ENCODE measurements around the gene WDR91.

The WDR91 gene

GRCh38 chr7:135159359-135160085, 51.8 kb downstream of the WDR91 start:
- no peak overlapping the region for H3K4me3 ChIP-seq (ENCODE audit: low read depth, low read length)
- peak overlapping the region; percentile 51 for H3K27ac ChIP-seq (ENCODE audit: low read depth, low read length)
- no peak overlapping the region for H3K9ac ChIP-seq (ENCODE audit: low read depth, low read length)
- H3K36me3 ChIP-seq (ENCODE audit: control insufficient read depth, insufficient read depth, low read length) = 0 out of 2 replicates have a peak, but pooled peaks cover 3% of the 10 kb centered on the region
- H3K27me3 ChIP-seq (ENCODE audit: control insufficient read depth, insufficient read depth, low read length) = no peaks in the 10 kb centered on the region
- peaks cover 12% of the 10 kb centered on the region for H3K4me1 ChIP-seq (ENCODE audit: control insufficient read depth, insufficient read depth, low read length)
- peaks cover 19% of the 10 kb centered on the region; the same call in 1 of the 2 replicates for H3K9me3 ChIP-seq (ENCODE audit: control insufficient read depth, insufficient read depth, low read length)

GRCh38 chr7:135158874-135159273, 52.5 kb downstream of the WDR91 start:
- Histone ChIP-seq H3K4me1 (ENCODE audit: control insufficient read depth, insufficient read depth, low read length) (peaks cover 12% of the 10 kb centered on the region), H3K27ac (ENCODE audit: low read depth, low read length) (no peak overlapping the region), H3K9ac (ENCODE audit: low read depth, low read length) (no peak overlapping the region), H3K27me3 (ENCODE audit: control insufficient read depth, insufficient read depth, low read length) (no peaks in the 10 kb centered on the region), H3K9me3 (ENCODE audit: control insufficient read depth, insufficient read depth, low read length) (peaks cover 19% of the 10 kb centered on the region; the same call in 1 of the 2 replicates), H3K4me3 (ENCODE audit: low read depth, low read length) (no peak overlapping the region), H3K36me3 (ENCODE audit: control insufficient read depth, insufficient read depth, low read length) (no peaks in the 10 kb centered on the region)

DNA sequence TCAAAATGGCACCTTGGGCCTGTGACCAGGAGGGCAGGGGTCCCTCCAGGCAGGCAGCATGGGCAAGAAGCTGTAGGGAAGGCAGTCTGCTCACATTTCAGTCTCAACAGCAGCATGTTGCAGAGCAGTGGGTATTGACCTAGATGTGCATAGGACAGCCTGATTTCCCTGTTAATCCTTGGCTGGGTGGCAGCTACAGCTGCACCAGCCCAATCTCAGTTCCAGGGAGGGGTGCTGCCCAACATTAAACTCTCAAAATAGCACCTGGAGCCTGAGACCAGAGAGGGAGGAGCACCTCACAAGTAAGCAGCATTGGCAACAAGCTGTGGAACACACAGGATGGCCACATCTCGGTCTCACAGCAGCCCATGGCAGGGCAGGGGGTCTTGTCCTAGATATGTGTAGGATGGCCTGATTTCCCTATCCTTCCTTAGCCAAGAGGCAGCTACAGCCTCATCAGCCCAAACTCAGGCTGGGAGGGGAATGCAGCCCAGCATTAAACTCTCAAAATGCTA, 53.1 kb downstream of the WDR91 start:
- Histone ChIP-seq H3K9ac (ENCODE audit: low read depth, low read length) (no peak overlapping the region), H3K36me3 (ENCODE audit: control insufficient read depth, insufficient read depth, low read length) (no peaks in the 10 kb centered on the region), H3K27ac (ENCODE audit: low read depth, low read length) (no peak overlapping the region), H3K27me3 (ENCODE audit: control insufficient read depth, insufficient read depth, low read length) (no peaks in the 10 kb centered on the region), H3K4me3 (ENCODE audit: low read depth, low read length) (no peak overlapping the region), H3K9me3 (ENCODE audit: control insufficient read depth, insufficient read depth, low read length) (peaks cover 19% of the 10 kb centered on the region; the same call in 1 of the 2 replicates), H3K4me1 (ENCODE audit: control insufficient read depth, insufficient read depth, low read length) (peaks cover 12% of the 10 kb centered on the region)

DNA sequence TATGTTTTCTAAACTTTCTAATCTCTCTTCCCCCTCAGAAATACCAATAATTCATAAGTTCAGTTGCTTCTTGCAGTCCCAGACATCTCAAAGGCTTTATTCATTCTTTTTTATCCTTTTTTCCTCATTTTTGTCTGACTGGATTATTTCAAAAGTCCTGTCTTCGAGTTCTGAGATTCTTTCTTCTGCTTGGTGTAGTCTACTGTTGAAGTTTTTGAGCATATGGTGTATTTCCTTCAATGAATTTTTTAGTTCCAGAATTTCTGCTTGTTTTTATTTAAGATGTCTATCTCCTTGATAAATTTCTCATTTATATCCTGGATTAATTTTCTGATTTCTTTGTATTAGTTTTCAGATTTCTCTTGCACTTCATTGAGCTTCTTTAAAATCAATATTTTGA, 55.0 kb downstream of the WDR91 start:
- Histone ChIP-seq H3K27ac (ENCODE audit: low read depth, low read length) (no peak overlapping the region), H3K9me3 (ENCODE audit: control insufficient read depth, insufficient read depth, low read length) (peaks cover 19% of the 10 kb centered on the region; the same call in 1 of the 2 replicates), H3K4me1 (ENCODE audit: control insufficient read depth, insufficient read depth, low read length) (peaks cover 12% of the 10 kb centered on the region), H3K36me3 (ENCODE audit: control insufficient read depth, insufficient read depth, low read length) (no peaks in the 10 kb centered on the region), H3K4me3 (ENCODE audit: low read depth, low read length) (no peak overlapping the region), H3K27me3 (ENCODE audit: control insufficient read depth, insufficient read depth, low read length) (no peaks in the 10 kb centered on the region), H3K9ac (ENCODE audit: low read depth, low read length) (no peak overlapping the region)

DNA sequence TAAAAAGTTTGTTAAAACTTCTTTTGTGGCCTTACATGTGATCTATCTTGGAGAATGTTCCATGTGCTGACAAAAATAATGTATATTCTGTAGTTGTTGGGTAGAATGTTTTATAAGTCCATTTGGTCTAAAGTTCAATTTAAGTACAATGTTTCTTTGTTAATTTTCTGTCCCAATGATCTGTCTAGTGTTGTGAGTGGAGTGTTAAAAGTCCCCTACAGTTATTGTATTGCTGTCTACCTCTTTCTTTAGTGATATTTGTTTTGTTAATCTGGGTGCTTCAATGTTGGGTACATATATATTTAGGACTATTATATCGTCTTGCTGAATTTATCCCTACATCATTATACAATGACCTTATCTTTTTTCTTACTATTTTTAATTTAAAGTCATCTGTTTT, 56.6 kb downstream of the WDR91 start:
- Histone ChIP-seq H3K9ac (ENCODE audit: low read depth, low read length) (no peak overlapping the region), H3K36me3 (ENCODE audit: control insufficient read depth, insufficient read depth, low read length) (no peaks in the 10 kb centered on the region), H3K27ac (ENCODE audit: low read depth, low read length) (no peak overlapping the region), H3K4me1 (ENCODE audit: control insufficient read depth, insufficient read depth, low read length) (no peaks in the 10 kb centered on the region), H3K27me3 (ENCODE audit: control insufficient read depth, insufficient read depth, low read length) (no peaks in the 10 kb centered on the region), H3K9me3 (ENCODE audit: control insufficient read depth, insufficient read depth, low read length) (peaks cover 19% of the 10 kb centered on the region; the same call in 1 of the 2 replicates), H3K4me3 (ENCODE audit: low read depth, low read length) (no peak overlapping the region)

DNA sequence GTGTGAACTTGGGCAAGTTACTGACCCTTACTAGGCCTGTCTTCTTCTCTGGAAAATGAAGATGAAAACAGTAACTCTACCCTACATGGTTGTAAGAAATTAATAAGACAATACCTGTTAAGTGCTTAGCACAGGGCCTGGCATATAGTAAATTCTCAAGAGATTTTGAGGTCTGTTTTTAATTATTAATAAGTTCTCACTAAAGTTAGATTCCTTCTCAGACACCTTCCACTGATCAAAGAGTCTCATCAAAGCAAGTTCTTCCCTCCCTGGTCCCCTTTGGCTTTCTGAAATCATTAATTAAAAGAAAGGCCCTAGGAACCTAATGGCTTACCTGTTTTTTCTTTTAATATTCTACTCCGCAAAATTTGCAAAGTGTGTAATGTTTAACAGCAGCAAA, 58.9 kb downstream of the WDR91 start:
- H3K4me3 ChIP-seq (ENCODE audit: low read depth, low read length) = no peak overlapping the region
- H3K9ac ChIP-seq (ENCODE audit: low read depth, low read length) = no peak overlapping the region
- no peak overlapping the region for H3K27ac ChIP-seq (ENCODE audit: low read depth, low read length)
- H3K9me3 ChIP-seq (ENCODE audit: control insufficient read depth, insufficient read depth, low read length) = peaks cover 18% of the 10 kb centered on the region; the same call in 1 of the 2 replicates
- H3K4me1 ChIP-seq (ENCODE audit: control insufficient read depth, insufficient read depth, low read length) = peaks cover 1% of the 10 kb centered on the region
- no peaks in the 10 kb centered on the region for H3K36me3 ChIP-seq (ENCODE audit: control insufficient read depth, insufficient read depth, low read length)
- H3K27me3 ChIP-seq (ENCODE audit: control insufficient read depth, insufficient read depth, low read length) = no peaks in the 10 kb centered on the region

GRCh38 chr7:135151533-135151932, 59.8 kb downstream of the WDR91 start:
- Histone ChIP-seq H3K36me3 (ENCODE audit: control insufficient read depth, insufficient read depth, low read length) (no peaks in the 10 kb centered on the region), H3K27me3 (ENCODE audit: control insufficient read depth, insufficient read depth, low read length) (no peaks in the 10 kb centered on the region), H3K4me1 (ENCODE audit: control insufficient read depth, insufficient read depth, low read length) (peaks cover 7% of the 10 kb centered on the region), H3K27ac (ENCODE audit: low read depth, low read length) (no peak overlapping the region), H3K4me3 (ENCODE audit: low read depth, low read length) (no peak overlapping the region), H3K9ac (ENCODE audit: low read depth, low read length) (no peak overlapping the region), H3K9me3 (ENCODE audit: control insufficient read depth, insufficient read depth, low read length) (peaks cover 10% of the 10 kb centered on the region; the same call in 1 of the 2 replicates)

- no peak overlapping the region for H3K4me3 ChIP-seq (ENCODE audit: low read depth, low read length)
- H3K4me1 ChIP-seq (ENCODE audit: control insufficient read depth, insufficient read depth, low read length) = peaks cover 7% of the 10 kb centered on the region
- no peak overlapping the region for H3K9ac ChIP-seq (ENCODE audit: low read depth, low read length)
Measured at GRCh38 chr7:135151132-135151531, 60.2 kb downstream of the WDR91 start.

GRCh38 chr7:135150072-135150782, 61.1 kb downstream of the WDR91 start:
- Histone ChIP-seq H3K27ac (ENCODE audit: low read depth, low read length) (no peak overlapping the region), H3K4me3 (ENCODE audit: low read depth, low read length) (no peak overlapping the region), H3K9ac (ENCODE audit: low read depth, low read length) (no peak overlapping the region), H3K4me1 (ENCODE audit: control insufficient read depth, insufficient read depth, low read length) (peaks cover 7% of the 10 kb centered on the region), H3K36me3 (ENCODE audit: control insufficient read depth, insufficient read depth, low read length) (no peaks in the 10 kb centered on the region), H3K27me3 (ENCODE audit: control insufficient read depth, insufficient read depth, low read length) (no peaks in the 10 kb centered on the region), H3K9me3 (ENCODE audit: control insufficient read depth, insufficient read depth, low read length) (no peaks in the 10 kb centered on the region)

More at GRCh38 chr7:135151132-135151531, 60.2 kb downstream of the WDR91 start:
- Histone ChIP-seq H3K27me3 (ENCODE audit: control insufficient read depth, insufficient read depth, low read length) (no peaks in the 10 kb centered on the region), H3K27ac (ENCODE audit: low read depth, low read length) (no peak overlapping the region), H3K9me3 (ENCODE audit: control insufficient read depth, insufficient read depth, low read length) (peaks cover 6% of the 10 kb centered on the region; the same call in 1 of the 2 replicates), H3K36me3 (ENCODE audit: control insufficient read depth, insufficient read depth, low read length) (no peaks in the 10 kb centered on the region)

GRCh38 chr7:135147899-135148721, 63.2 kb downstream of the WDR91 start, which contains the start of gene TMEM140:
Gene TMEM140 (plus strand): TSS chr7:135148072. CDS start chr7:135164442, 16,370 bp downstream.
- no peak within 1 kb of the TSS for H3K4me3 ChIP-seq (ENCODE audit: low read depth, low read length)
- H3K27me3 ChIP-seq (ENCODE audit: control insufficient read depth, insufficient read depth, low read length) = no peaks in the 10 kb centered on the region
- H3K9me3 ChIP-seq (ENCODE audit: control insufficient read depth, insufficient read depth, low read length) = no peaks in the 10 kb centered on the region
- H3K4me1 ChIP-seq (ENCODE audit: control insufficient read depth, insufficient read depth, low read length) = peaks cover 7% of the 10 kb centered on the region
- H3K9ac ChIP-seq (ENCODE audit: low read depth, low read length) = no peak within 1 kb of the TSS
- no peaks in the 10 kb centered on the region for H3K36me3 ChIP-seq (ENCODE audit: control insufficient read depth, insufficient read depth, low read length)
- H3K27ac ChIP-seq (ENCODE audit: low read depth, low read length) = no peak within 1 kb of the TSS

Data from HUES48 (cell line).